CD4-positive, alpha-beta T cell treated with Interleukin-15 for 1 hour (primary cell): Measurements from ENCODE around the gene ORMDL1.
A peak's percentile ranks its signal among the peaks of the same experiment; 100 is the strongest.
"Not testable (repeated sequence)": the region's sequence is repeated elsewhere in the genome, so short reads cannot be mapped to it uniquely, and the experiment has no call there.

Experiments
- DNase-seq: peaks from one replicate; pipeline ENCODE4 v3.0.0-alpha.2; 2020

Gene ORMDL1

DNA sequence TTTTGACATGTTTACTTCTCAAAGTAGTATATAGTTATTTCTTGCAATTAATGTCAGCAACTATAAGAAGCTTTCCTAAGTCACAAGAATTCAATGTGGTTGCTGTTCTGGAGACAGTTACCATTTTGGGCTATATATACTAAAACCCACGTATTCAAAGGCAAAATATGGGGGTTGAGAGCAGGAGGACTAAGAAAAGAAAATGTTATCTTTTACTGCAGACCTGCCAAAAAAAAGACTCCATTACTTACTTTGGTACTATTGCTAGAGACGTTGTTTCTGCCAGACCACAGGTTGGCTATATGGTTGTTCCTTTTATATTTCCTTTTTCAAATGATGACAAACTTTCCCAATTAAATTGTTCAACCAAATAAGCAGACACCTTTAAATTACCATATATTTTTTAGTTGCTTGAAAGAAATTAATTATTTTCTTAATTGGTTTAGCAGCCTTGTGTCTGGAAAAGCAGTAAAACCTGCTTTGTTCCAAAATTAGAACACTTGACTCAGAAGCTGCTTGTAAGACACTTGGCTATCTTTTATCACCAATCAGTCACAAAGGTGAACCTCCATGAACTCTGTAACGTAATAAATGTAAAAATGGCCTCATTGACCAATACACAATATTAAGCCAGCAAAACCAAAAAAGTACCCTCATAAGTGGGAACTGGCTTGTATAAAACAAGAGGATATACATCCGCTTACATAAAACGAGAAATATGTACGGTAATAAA lies 13.4 kb downstream of the ORMDL1 start:
- DNase-seq = no peak

DNA sequence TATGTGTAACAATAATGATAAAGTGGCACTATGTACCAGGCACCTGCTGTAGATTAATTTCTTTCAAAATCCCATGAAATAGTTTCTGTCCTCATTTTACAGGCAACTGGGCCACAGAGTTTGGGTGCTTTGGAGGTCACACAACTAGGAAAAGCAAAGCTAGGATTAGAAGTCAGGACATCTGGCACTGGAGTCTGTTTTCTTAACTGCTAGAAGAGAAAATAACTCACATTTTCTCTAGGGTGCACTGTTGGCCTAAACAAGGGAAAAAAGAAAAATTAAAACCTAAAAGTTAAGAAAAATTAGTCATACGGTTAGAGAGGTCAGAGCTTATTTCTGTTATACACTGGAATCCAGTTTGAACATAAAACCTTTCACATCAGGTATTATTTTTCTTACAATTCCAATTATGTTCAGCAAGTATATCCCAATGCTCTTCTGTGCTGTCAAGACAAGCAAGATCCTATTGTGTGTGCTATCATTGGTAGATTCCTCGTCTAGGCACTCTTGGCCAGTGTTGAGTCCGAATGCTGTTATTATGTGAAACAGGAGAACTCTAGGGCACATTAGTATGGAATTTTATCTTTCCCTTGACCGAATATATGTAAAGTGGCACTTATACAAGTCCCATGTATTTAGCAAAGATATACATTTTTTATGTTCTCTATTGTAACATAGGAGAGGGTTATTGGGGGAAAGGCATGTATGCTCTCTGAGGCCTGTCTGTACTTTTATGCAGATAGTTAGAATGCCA lies 20.1 kb downstream of the ORMDL1 start:
- DNase-seq = no peak

DNA sequence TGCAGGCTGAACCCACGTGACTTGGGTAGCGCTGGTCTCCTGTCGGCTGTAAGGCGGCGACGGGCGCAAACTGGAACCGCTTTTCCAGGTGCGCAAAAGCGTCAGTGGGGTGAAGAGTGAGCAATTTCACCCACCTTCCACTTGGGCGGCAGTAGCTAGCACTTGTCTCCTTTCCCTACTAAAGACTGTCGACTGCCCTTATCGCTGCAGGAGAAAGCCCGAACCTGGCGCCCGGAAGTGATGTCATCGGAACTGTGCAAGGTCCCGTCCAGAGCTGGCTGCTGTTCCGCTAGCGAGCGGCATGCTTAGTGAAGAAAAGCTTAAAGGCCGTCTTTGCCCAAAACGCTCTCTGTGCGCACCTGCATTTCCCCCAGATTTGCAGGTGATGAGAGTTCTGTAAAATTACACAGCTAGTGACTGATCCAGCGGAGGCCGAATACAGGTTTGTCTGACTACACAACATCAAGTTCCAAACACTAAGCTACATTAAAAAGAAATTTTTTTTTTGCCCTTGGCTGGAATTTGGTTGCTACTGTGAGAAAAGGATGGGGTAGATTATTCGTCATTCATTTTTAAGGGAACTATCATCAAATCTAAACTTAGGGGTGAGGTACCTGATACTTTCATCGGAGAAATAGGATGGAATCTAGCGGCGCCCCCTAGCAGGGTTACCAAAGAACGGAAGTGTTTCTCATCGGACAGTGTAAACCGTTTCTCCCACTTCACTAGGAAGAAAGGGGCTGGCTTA lies 21.4 kb downstream of the ORMDL1 start, which contains the start of gene OSGEPL1:
TSS of gene OSGEPL1 (minus strand) at position 242 of the 748 bp plus-strand sequence. CDS start 1,152 bp downstream, outside the sequence.
- peak; percentile 92 for DNase-seq

DNA sequence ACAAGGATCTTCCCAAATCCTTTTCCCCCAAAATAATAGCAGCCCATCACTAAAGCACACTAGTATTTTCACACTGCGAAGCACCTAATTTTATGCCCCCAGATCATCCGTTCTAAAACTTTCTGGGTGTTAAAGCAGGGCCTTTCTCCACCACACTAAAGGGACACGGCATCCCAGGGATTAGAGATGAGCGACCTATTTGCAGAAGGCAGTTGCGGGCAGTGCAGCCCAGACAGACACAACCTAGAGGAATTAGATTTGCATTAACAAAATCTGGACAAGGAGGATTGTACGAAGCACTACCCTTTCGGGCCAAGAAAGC lies 21.9 kb downstream of the ORMDL1 start:
- no peak for DNase-seq

GRCh38 chr2:189760154-189760553 lies 24.0 kb downstream of the ORMDL1 start:
- DNase-seq = not testable (repeated sequence)

DNA sequence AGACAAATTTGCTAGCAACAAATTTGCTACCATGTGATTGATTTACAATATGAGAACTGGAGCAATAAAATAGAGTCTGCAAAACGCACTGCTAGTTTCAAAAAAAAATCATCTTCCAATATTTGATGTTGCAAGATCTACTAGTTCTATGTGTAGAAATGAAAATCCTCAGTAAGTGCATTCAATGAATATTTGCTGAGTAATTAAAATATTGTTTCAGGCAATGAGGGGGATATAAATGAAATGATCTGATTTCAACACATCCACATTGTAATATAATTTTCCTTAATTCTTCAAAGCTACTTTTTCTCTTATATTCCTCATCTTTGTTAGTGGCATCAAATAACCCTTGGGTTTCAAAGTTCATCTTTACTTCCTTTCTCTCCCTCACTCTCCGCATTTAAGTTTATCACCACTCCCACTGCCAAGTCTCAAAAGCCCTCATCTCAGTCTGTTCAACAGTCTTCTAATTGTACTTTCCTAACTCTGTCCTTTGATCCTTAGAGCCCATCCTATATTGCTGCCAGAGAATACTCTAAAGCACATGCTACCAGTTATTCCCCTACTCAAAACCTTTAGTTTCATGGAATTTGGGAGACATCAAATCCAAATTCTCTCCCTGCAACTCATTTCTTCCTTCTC lies 27.7 kb downstream of the ORMDL1 start:
- no peak for DNase-seq

- no peak for DNase-seq
These were observed 33.0 kb downstream of the ORMDL1 start for GRCh38 chr2:189751080-189751658.

GRCh38 chr2:189729430-189729829 lies 54.7 kb downstream of the ORMDL1 start:
- no peak for DNase-seq

DNA sequence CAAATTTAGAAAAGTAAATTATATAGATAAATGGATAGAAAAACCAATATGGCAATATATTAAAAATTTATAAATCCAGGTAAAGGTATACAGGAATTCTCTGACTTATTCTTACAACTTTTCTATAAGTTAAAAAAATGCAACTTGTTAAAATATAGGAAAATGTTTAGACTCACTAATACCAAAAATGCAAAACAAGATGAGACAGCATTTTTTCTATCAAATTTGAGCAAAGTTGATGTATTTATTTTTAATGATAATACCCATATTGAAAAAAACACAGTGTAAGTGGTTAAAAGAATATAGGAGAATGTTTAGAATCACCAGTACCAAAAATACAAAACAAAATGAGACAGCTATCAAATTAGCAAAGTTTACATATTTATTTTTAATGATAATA lies 57.3 kb downstream of the ORMDL1 start:
- no peak for DNase-seq

DNA sequence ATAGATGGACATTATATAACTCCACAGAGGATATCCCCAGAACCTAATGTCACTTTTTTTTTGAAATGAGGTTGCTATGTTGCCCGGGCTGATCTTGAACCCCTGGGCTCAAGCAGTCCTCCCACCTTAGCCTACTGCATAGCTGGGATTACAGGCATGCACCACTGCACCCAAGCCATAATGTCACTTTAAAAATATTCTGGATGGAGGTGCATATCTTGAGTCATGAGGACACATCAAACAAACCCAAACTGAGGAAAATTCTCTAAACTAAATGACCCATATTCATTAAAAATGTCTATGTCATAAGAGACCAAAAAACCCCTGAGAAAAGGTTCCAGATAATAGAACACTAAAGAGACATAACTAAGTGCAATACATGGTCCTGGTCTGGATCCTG lies 57.9 kb downstream of the ORMDL1 start:
- no peak for DNase-seq

DNA sequence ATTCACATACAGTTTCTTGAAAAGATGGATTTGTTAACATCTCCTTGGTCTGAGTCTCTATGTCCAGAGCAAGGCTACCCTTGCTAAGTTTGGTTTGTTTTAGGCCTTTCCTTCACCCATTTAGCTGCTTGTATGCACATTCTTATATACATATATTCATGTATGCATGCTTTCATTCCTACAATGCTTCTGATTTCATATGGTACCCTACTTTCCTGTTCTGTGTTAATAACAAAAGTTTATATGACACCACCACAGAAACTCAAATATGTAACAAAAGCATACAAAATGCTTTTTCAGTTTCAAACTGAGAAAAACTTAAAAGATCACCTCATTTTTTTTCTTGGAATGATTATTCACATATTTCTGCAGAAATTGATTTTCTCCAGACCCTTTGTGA lies 60.9 kb downstream of the ORMDL1 start:
- DNase-seq = no peak
